GM19463 (cell line): ENCODE data around the gene RXRG.
"Not testable (repeated sequence)": the region's sequence is repeated elsewhere in the genome, so short reads cannot be mapped to it uniquely, and the experiment has no call there.

ENCODE experiments used
- ATAC-seq: cut with Tn5 transposase; IDR thresholded peaks from one replicate; pipeline ENCODE4 v1.9.1; 2021; ENCODE audit warnings: mild to moderate bottlenecking, moderate library complexity; ENCODE audit not compliant: unreplicated experiment

RXRG gene

GRCh38 chr1:165444897-165445370, at the start of gene RXRG:
Gene RXRG, minus strand, starts transcription at chr1:165445126. Its CDS starts 233 bp downstream, at chr1:165444893.
- no peak for ATAC-seq

GRCh38 chr1:165492845-165493373, 48.0 kb upstream of the RXRG start:
- ATAC-seq = no peak

GRCh38 chr1:165490175-165490574, 45.2 kb upstream of the RXRG start:
- no peak for ATAC-seq

- ATAC-seq = no peak
Measured at GRCh38 chr1:165487921-165488320, 43.0 kb upstream of the RXRG start.

GRCh38 chr1:165486663-165487062, 41.7 kb upstream of the RXRG start:
- no peak for ATAC-seq

GRCh38 chr1:165485716-165486115, 40.8 kb upstream of the RXRG start:
- no peak for ATAC-seq

- ATAC-seq = no peak
Measured at GRCh38 chr1:165484532-165484931, 39.6 kb upstream of the RXRG start.

- no peak for ATAC-seq
Measured at GRCh38 chr1:165483412-165483811, 38.5 kb upstream of the RXRG start.

GRCh38 chr1:165481820-165482532, 37.0 kb upstream of the RXRG start:
- ATAC-seq = no peak

GRCh38 chr1:165476776-165477175, 31.9 kb upstream of the RXRG start:
- no peak for ATAC-seq

- ATAC-seq = no peak
Measured at GRCh38 chr1:165474196-165474595, 29.3 kb upstream of the RXRG start.

GRCh38 chr1:165473081-165473480, 28.2 kb upstream of the RXRG start:
- no peak for ATAC-seq

GRCh38 chr1:165468726-165469249, 23.9 kb upstream of the RXRG start:
- ATAC-seq = no peak

GRCh38 chr1:165468253-165468652, 23.3 kb upstream of the RXRG start:
- ATAC-seq = no peak

- no peak for ATAC-seq
Measured at GRCh38 chr1:165467706-165468105, 22.8 kb upstream of the RXRG start.

GRCh38 chr1:165463978-165464377, 19.1 kb upstream of the RXRG start:
- ATAC-seq = no peak

GRCh38 chr1:165459683-165460082, 14.8 kb upstream of the RXRG start:
- not testable (repeated sequence) for ATAC-seq

GRCh38 chr1:165456861-165457260, 11.9 kb upstream of the RXRG start:
- no peak for ATAC-seq

- no peak for ATAC-seq
Measured at GRCh38 chr1:165456114-165456513, 11.2 kb upstream of the RXRG start.

- no peak for ATAC-seq
Measured at GRCh38 chr1:165455111-165455510, 10.2 kb upstream of the RXRG start.

- ATAC-seq = no peak
Measured at GRCh38 chr1:165454091-165454610, 9.2 kb upstream of the RXRG start.
